GM23338 (cell line): ENCODE measurements around the gene OR2A25. TPM values are rescaled to one million over a fixed set of nuclear protein-coding genes. Genes with fewer than 3 reads are reported as not detected.

Experiments used
- ATAC-seq: fragments of 200-7000 bp; cut with Tn5 transposase; 3 replicates; pipeline ENCODE4 v1.9.1; 2020
- DNase-seq: peaks from one replicate; pipeline ENCODE4 v3.0.0-alpha.2; 2015; ENCODE audit warnings: low spot score
- H2AFZ ChIP-seq: fragments of 200-600 bp; sonication (generic); 2 replicates; pipeline ENCODE4 v1.8.0; 2016; ENCODE audit warnings: antibody characterized with exemption, mild to moderate bottlenecking, moderate library complexity
- H3F3A ChIP-seq: fragments of 200-600 bp; sonication (generic); replicated peaks from 2 replicates; pipeline ENCODE4 v1.8.0; 2017; ENCODE audit warnings: antibody characterized with exemption, mixed run types, low read depth
- H3K27ac ChIP-seq: fragments of 200-600 bp; sonication (generic); 2 replicates; pipeline ENCODE4 v1.6.1; 2016; ENCODE audit warnings: low read depth
- H3K27me3 ChIP-seq: fragments of 200-600 bp; sonication (generic); 2 replicates; pipeline ENCODE4 v1.8.0; 2016; ENCODE audit warnings: mild to moderate bottlenecking, mixed run types, moderate library complexity; ENCODE audit not compliant: insufficient read depth
- H3K36me3 ChIP-seq: fragments of 200-600 bp; sonication (generic); 2 replicates; pipeline ENCODE4 v1.8.0; 2016; ENCODE audit warnings: mild to moderate bottlenecking; ENCODE audit not compliant: insufficient read depth
- H3K4me1 ChIP-seq: fragments of 200-600 bp; sonication (generic); 2 replicates; pipeline ENCODE4 v1.8.0; 2016; ENCODE audit warnings: mild to moderate bottlenecking, moderate library complexity; ENCODE audit not compliant: insufficient read depth
- H3K4me2 ChIP-seq: fragments of 200-600 bp; sonication (generic); 2 replicates; pipeline ENCODE4 v1.7.1; 2017; ENCODE audit warnings: mixed run types
- H3K4me3 ChIP-seq: fragments of 200-600 bp; sonication (generic); 2 replicates; pipeline ENCODE4 v1.6.1; 2016; ENCODE audit warnings: mixed run types
- H3K79me2 ChIP-seq: fragments of 200-600 bp; sonication (generic); replicated peaks from 2 replicates; pipeline ENCODE4 v1.8.0; 2017; ENCODE audit warnings: mild to moderate bottlenecking; ENCODE audit not compliant: insufficient read depth
- H3K9me2 ChIP-seq: fragments of 200-600 bp; sonication (generic); 2 replicates; pipeline ENCODE4 v1.8.0; 2017; ENCODE audit not compliant: insufficient read depth
- H4K20me1 ChIP-seq: fragments of 200-600 bp; sonication (generic); replicated peaks from 2 replicates; pipeline ENCODE4 v1.8.0; 2017; ENCODE audit warnings: mild to moderate bottlenecking; ENCODE audit not compliant: insufficient read depth
- H3K27ac Mint-ChIP-seq: 2 replicates; pipeline ENCODE4 v1.8.0; 2020; ENCODE audit warnings: inconsistent platforms, mild to moderate bottlenecking, moderate library complexity, mixed read lengths
- H3K27me3 Mint-ChIP-seq: 3 replicates; pipeline ENCODE4 v1.8.0; 2022; ENCODE audit warnings: low read depth, mild to moderate bottlenecking, moderate library complexity, mixed read lengths, inconsistent platforms; ENCODE audit not compliant: insufficient read depth, poor library complexity
- H3K36me3 Mint-ChIP-seq: 3 replicates; pipeline ENCODE4 v1.8.0; 2021; ENCODE audit warnings: low read depth, mild to moderate bottlenecking, inconsistent platforms, moderate library complexity, mixed read lengths
- H3K4me1 Mint-ChIP-seq: 3 replicates; pipeline ENCODE4 v1.8.0; 2020; ENCODE audit warnings: mild to moderate bottlenecking, inconsistent platforms, mixed read lengths
- H3K4me3 Mint-ChIP-seq: 3 replicates; pipeline ENCODE4 v1.8.0; 2021; ENCODE audit warnings: moderate library complexity, mild to moderate bottlenecking, inconsistent platforms, mixed read lengths
- H3K9me3 Mint-ChIP-seq: 3 replicates; pipeline ENCODE4 v1.8.0; 2020; ENCODE audit warnings: moderate library complexity, mild to moderate bottlenecking, inconsistent platforms, mixed read lengths
- CREB1 ChIP-seq: fragments of 250-450 bp; sonication (Bioruptor Pico); IDR thresholded peaks from 2 replicates; pipeline ENCODE4 v1.5.0; 2020; ENCODE audit warnings: low read depth, mild to moderate bottlenecking, moderate library complexity
- ETS1 ChIP-seq: IDR thresholded peaks from 2 replicates; pipeline ENCODE4 v1.6.1; 2016; ENCODE audit warnings: antibody characterized with exemption
- EZH2 ChIP-seq: fragments of 200-600 bp; sonication (generic); IDR thresholded peaks from one replicate; pipeline ENCODE4 v1.8.0; 2017; ENCODE audit warnings: antibody characterized with exemption, mild to moderate bottlenecking, low read depth; ENCODE audit not compliant: unreplicated experiment
- JUNB ChIP-seq: IDR thresholded peaks from one replicate; pipeline ENCODE4 v1.6.1; 2016; ENCODE audit warnings: antibody characterized with exemption; ENCODE audit not compliant: unreplicated experiment
- POLR2AphosphoS5 ChIP-seq: IDR thresholded peaks from 2 replicates; pipeline ENCODE4 v1.6.1; 2016; ENCODE audit warnings: antibody characterized with exemption, low read depth
- ZNF114 ChIP-seq: fragments of 250-450 bp; sonication (Bioruptor Pico); IDR thresholded peaks from 2 replicates; pipeline ENCODE4 v1.5.0; 2020; ENCODE audit warnings: mild to moderate bottlenecking, moderate library complexity
- ZNF331 ChIP-seq: fragments of 250-450 bp; sonication (Bioruptor Pico); IDR thresholded peaks from 2 replicates; pipeline ENCODE4 v1.5.0; 2020; ENCODE audit warnings: low read depth, mild to moderate bottlenecking, moderate library complexity
- ZNF462 ChIP-seq: fragments of 250-450 bp; sonication (Bioruptor Pico); IDR thresholded peaks from 2 replicates; pipeline ENCODE4 v1.5.0; 2020; ENCODE audit warnings: mild to moderate bottlenecking, moderate library complexity
- polyA plus RNA-seq: library from polyadenylated mRNA; unstranded; fragments of >200 nt; fragmentation: Nextera tagmentation; extraction: Ambion mirVana; gene quantifications from 2 replicates; pipeline ENCODE4 v1.2.1, GENCODE V29; 2016
- total RNA-seq: library from RNA; depleted of rRNA; stranded (reverse); fragments of >200 nt; shearing (Covaris generic); gene quantifications from 2 replicates; pipeline ENCODE4 v1.2.3, GENCODE V29; 2014
- TF ChIP-seq, protein P1 (sequence below), 2 experiments: fragments of 200-600 bp in 1 of 2; sonication (generic) in 1 of 2; conservative IDR thresholded peaks; 2 replicates each; pipeline versions ENCODE4 v1.5.1 to v1.6.1; 2016 to 2017; ENCODE audit warnings: antibody characterized with exemption in 2 of 2, low read depth in 2 of 2, mild to moderate bottlenecking in 2 of 2, moderate library complexity in 1 of 2

OR2A25 gene
- total and polyA plus RNA-seq, 2 experiments from 2014 or later: not detected

DNA sequence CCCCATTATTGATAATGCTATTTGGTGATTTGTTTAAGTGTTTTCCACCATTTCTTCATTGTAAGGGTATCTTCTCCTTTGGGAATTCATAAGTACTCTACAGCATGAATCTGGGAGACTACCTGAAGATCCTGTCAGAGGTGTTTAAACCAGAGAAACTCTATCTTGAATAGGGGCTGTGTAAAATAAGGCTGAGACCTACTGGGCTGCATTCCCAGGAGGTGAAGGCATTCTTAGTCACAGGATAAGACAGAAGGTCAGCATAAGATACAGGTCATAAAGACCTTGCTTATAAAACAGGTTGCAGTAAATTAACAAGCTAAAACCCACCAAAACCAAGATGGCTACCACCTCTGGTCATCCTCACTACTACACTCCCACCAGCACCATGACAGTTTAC lies 34.2 kb upstream of the OR2A25 start:
- Mint-ChIP-seq H3K4me3 (no peak overlapping the region), H3K9me3 (no peaks in the 10 kb centered on the region), H3K4me1 (peaks cover 3% of the 10 kb centered on the region; the same call in 2 of the 3 replicates), H3K27ac (no peak overlapping the region), H3K27me3 (no peaks in the 10 kb centered on the region), H3K36me3 (no peaks in the 10 kb centered on the region)
- TF ChIP-seq CREB1 (CRISPR knock-in tag): no peak
- no peak for TF ChIP-seq ZNF462
- TF ChIP-seq POLR2AphosphoS5: no peak
- TF ChIP-seq, protein P1, sequence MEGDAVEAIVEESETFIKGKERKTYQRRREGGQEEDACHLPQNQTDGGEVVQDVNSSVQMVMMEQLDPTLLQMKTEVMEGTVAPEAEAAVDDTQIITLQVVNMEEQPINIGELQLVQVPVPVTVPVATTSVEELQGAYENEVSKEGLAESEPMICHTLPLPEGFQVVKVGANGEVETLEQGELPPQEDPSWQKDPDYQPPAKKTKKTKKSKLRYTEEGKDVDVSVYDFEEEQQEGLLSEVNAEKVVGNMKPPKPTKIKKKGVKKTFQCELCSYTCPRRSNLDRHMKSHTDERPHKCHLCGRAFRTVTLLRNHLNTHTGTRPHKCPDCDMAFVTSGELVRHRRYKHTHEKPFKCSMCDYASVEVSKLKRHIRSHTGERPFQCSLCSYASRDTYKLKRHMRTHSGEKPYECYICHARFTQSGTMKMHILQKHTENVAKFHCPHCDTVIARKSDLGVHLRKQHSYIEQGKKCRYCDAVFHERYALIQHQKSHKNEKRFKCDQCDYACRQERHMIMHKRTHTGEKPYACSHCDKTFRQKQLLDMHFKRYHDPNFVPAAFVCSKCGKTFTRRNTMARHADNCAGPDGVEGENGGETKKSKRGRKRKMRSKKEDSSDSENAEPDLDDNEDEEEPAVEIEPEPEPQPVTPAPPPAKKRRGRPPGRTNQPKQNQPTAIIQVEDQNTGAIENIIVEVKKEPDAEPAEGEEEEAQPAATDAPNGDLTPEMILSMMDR (conservative IDR thresholded peaks at IDR 0.05; ENCODE audit: low read depth in 2 of 2): no peak
- no peak for TF ChIP-seq JUNB
- TF ChIP-seq ETS1: no peak
- TF ChIP-seq ZNF331: no peak
- TF ChIP-seq ZNF114: no peak
- TF ChIP-seq EZH2: no peak
- Histone ChIP-seq H2AFZ (peak overlapping the region; percentile 21; the same call in 1 of the 2 replicates), H3K27me3 (no peaks in the 10 kb centered on the region), H3K27ac (no peak overlapping the region), H4K20me1 (no peaks in the 10 kb centered on the region), H3K36me3 (no peaks in the 10 kb centered on the region), H3K79me2 (no peaks in the 10 kb centered on the region), H3K4me2 (no peak overlapping the region), H3K4me1 (no peaks in the 10 kb centered on the region), H3K9me2 (peaks cover 9% of the 10 kb centered on the region), H3K4me3 (no peak overlapping the region), H3F3A (no peaks in the 10 kb centered on the region)
- no peak for DNase-seq
- ATAC-seq: no peak
